Loucy (cell line): ENCODE results near the gene CD300A.
"Not testable (repeated sequence)": the region's sequence is repeated elsewhere in the genome, so short reads cannot be mapped to it uniquely, and the experiment has no call there.

Experiments used
- H2AFZ ChIP-seq: fragments of 200-600 bp; sonication (generic); 2 replicates; pipeline ENCODE4 v1.6.0; 2016; ENCODE audit warnings: antibody characterized with exemption, mild to moderate bottlenecking, low read length, moderate library complexity
- H3F3A ChIP-seq: fragments of 200-600 bp; 2 replicates; pipeline ENCODE4 v1.6.0; 2016; ENCODE audit warnings: antibody characterized with exemption, low read depth, mild to moderate bottlenecking
- H3K27me3 ChIP-seq: fragments of 200-600 bp; sonication (generic); 2 replicates; pipeline ENCODE4 v1.6.1; 2014; ENCODE audit warnings: low read length, mild to moderate bottlenecking; ENCODE audit not compliant: insufficient read depth, poor library complexity, severe bottlenecking
- H3K36me3 ChIP-seq: fragments of 200-600 bp; sonication (generic); 2 replicates; pipeline ENCODE4 v1.6.1; 2016; ENCODE audit warnings: low read length; ENCODE audit not compliant: insufficient read depth
- H3K4me1 ChIP-seq: fragments of 200-600 bp; sonication (generic); 2 replicates; pipeline ENCODE4 v1.5.1; 2014; ENCODE audit warnings: low read length, mild to moderate bottlenecking; ENCODE audit not compliant: insufficient read depth, poor library complexity, severe bottlenecking
- H3K4me2 ChIP-seq: fragments of 200-600 bp; sonication (generic); 2 replicates; pipeline ENCODE4 v1.6.0; 2014; ENCODE audit warnings: antibody characterized with exemption, low read length, low read depth, mild to moderate bottlenecking; ENCODE audit not compliant: poor library complexity, severe bottlenecking
- H3K4me3 ChIP-seq: fragments of 200-600 bp; sonication (generic); 2 replicates; pipeline ENCODE4 v1.5.1; 2014; ENCODE audit warnings: low read length, mild to moderate bottlenecking, mixed read lengths; ENCODE audit not compliant: poor library complexity, severe bottlenecking
- H3K79me2 ChIP-seq: fragments of 200-600 bp; sonication (generic); 2 replicates; pipeline ENCODE4 v1.6.1; 2014; ENCODE audit warnings: low read length; ENCODE audit not compliant: insufficient read depth
- H3K9ac ChIP-seq: fragments of 200-600 bp; sonication (generic); 2 replicates; pipeline ENCODE4 v1.6.0; 2014; ENCODE audit warnings: mild to moderate bottlenecking, low read depth, low read length, moderate library complexity; ENCODE audit not compliant: poor library complexity, severe bottlenecking
- H3K9me2 ChIP-seq: fragments of 200-600 bp; sonication (generic); replicated peaks from 2 replicates; pipeline ENCODE4 v1.6.1; 2016; ENCODE audit warnings: low read depth, low read length, mixed read lengths
- H3K9me3 ChIP-seq: fragments of 200-600 bp; sonication (generic); 2 replicates; pipeline ENCODE4 v1.6.1; 2014; ENCODE audit warnings: mild to moderate bottlenecking, antibody characterized with exemption, low read length, low read depth; ENCODE audit not compliant: insufficient read depth
- H4K20me1 ChIP-seq: fragments of 200-600 bp; sonication (generic); 2 replicates; pipeline ENCODE4 v1.6.0; 2014; ENCODE audit warnings: antibody characterized with exemption, low read length, mild to moderate bottlenecking; ENCODE audit not compliant: insufficient read depth, poor library complexity, severe bottlenecking
- CTCF ChIP-seq: fragments of 200-600 bp; sonication (generic); conservative IDR thresholded peaks from 2 replicates; pipeline ENCODE4 v1.5.1; 2014; ENCODE audit warnings: mild to moderate bottlenecking, antibody characterized with exemption, low read length
- EZH2phosphoT487 ChIP-seq: fragments of 200-600 bp; IDR thresholded peaks from 2 replicates; pipeline ENCODE4 v1.6.1; 2018; ENCODE audit warnings: antibody characterized with exemption, mild to moderate bottlenecking, moderate library complexity, borderline replicate concordance

CD300A gene

DNA sequence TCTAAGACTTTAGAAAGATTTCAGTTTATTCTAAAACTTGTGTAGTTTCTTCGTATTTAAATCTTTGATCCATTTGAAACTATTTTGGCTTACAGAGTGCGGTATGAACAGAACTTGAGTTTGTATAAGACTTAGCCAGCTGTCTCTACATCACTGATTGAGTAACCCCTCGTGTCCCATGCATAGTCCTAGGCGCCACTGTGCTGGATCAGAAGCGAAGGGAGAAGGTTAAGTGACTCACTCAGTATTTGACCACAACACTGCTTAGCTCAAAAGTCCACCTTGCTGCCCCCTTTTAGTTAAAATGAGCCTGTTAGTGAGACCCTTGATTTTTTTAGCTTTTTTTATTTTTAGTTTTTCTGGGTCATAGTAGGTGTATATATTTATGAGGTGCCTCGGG is 36.4 kb downstream of the CD300A start:
- Histone ChIP-seq H3K36me3 (no peaks in the 10 kb centered on the region), H4K20me1 (no peaks in the 10 kb centered on the region), H3K79me2 (no peaks in the 10 kb centered on the region), H3K27me3 (peaks cover 5% of the 10 kb centered on the region), H3K4me2 (no peak overlapping the region), H3K4me1 (no peaks in the 10 kb centered on the region), H3K4me3 (no peak overlapping the region), H3K9me3 (no peaks in the 10 kb centered on the region), H3F3A (no peaks in the 10 kb centered on the region), H3K9me2 (no peaks in the 10 kb centered on the region), H2AFZ (no peak overlapping the region), H3K9ac (no peak overlapping the region)
- TF ChIP-seq CTCF, result no peak
- TF ChIP-seq EZH2phosphoT487, result no peak

- not testable (repeated sequence) for H3K27me3 ChIP-seq, H4K20me1 ChIP-seq, H3K9me2 ChIP-seq, H3F3A ChIP-seq, H3K4me2 ChIP-seq, H3K79me2 ChIP-seq, H3K36me3 ChIP-seq, H2AFZ ChIP-seq, H3K4me3 ChIP-seq, H3K4me1 ChIP-seq, H3K9ac ChIP-seq, H3K9me3 ChIP-seq
These were observed 37.5 kb downstream of the CD300A start for GRCh38 chr17:74503949-74504348.

GRCh38 chr17:74508156-74508555 is 41.7 kb downstream of the CD300A start:
- H3K9me2 ChIP-seq, result no peaks in the 10 kb centered on the region
- H3F3A ChIP-seq, result no peaks in the 10 kb centered on the region
- no peak for TF ChIP-seq CTCF
- TF ChIP-seq EZH2phosphoT487, result no peak
- no peak overlapping the region for H3K4me2 ChIP-seq
- no peaks in the 10 kb centered on the region for H3K9me3 ChIP-seq
- H3K9ac ChIP-seq, result no peak overlapping the region
- no peaks in the 10 kb centered on the region for H3K79me2 ChIP-seq
- peaks cover 5% of the 10 kb centered on the region for H3K27me3 ChIP-seq
- H2AFZ ChIP-seq, result no peak overlapping the region
- H3K4me3 ChIP-seq, result no peak overlapping the region
- H3K4me1 ChIP-seq, result no peaks in the 10 kb centered on the region
- no peaks in the 10 kb centered on the region for H4K20me1 ChIP-seq
- no peaks in the 10 kb centered on the region for H3K36me3 ChIP-seq

DNA sequence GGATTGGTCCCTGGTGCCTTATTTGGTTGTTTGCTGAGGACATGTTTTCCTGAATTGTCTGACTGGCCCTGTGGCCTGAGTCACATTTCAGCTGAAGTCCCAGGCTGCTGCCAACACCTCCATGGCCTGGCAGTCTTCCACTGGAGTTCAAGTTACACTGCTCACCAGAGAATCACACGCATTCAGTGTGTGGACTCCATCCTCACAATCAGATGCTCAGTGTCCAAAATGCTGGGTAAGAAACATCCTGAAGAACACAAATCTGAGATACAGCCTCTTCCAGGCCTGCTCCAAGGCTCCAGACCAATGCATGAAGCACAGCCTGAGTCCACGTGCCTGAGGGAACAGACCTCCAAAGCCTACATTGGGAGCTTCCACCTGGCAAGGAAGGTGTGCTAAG is 45.6 kb downstream of the CD300A start:
- Histone ChIP-seq H4K20me1 (no peaks in the 10 kb centered on the region), H3K9ac (no peak overlapping the region), H2AFZ (no peak overlapping the region), H3K9me2 (no peaks in the 10 kb centered on the region), H3K79me2 (no peaks in the 10 kb centered on the region), H3K4me3 (no peak overlapping the region), H3K9me3 (peaks cover 3% of the 10 kb centered on the region; the same call in 1 of the 2 replicates), H3K4me2 (no peak overlapping the region), H3K27me3 (no peaks in the 10 kb centered on the region), H3K36me3 (no peaks in the 10 kb centered on the region), H3F3A (no peaks in the 10 kb centered on the region), H3K4me1 (no peaks in the 10 kb centered on the region)
- TF ChIP-seq EZH2phosphoT487, result no peak
- no peak for TF ChIP-seq CTCF
